GM12878 (cell line): Measurements from ENCODE around the gene LOXL4.

Experiments
- CHD2 ChIP-seq: IDR thresholded peaks from 2 replicates; pipeline ENCODE4 v1.6.1; 2011; ENCODE audit warnings: low read depth, low read length, improper control_type of control experiment, borderline replicate concordance
- CTCF ChIP-seq, 3 experiments: IDR thresholded peaks in 2 of 3; conservative IDR thresholded peaks in 1 of 3; 2 replicates each; pipeline ENCODE4 v1.5.1; 2011; ENCODE audit warnings: low read depth in 3 of 3, low read length in 3 of 3, mild to moderate bottlenecking in 3 of 3, control low read depth in 2 of 3, moderate library complexity in 2 of 3, inconsistent platforms in 1 of 3, mixed read lengths in 1 of 3; ENCODE audit not compliant: control insufficient read depth in 2 of 3, insufficient read depth in 1 of 3; ENCODE audit errors: extremely low read depth in 1 of 3
- JUND ChIP-seq: IDR thresholded peaks from 2 replicates; pipeline ENCODE4 v1.6.1; 2012; ENCODE audit warnings: low read depth, mild to moderate bottlenecking, low read length, improper control_type of control experiment, moderate library complexity
- POU2F2 ChIP-seq: IDR thresholded peaks from 3 replicates; pipeline ENCODE4 v1.6.1; 2011; ENCODE audit warnings: low read depth, mild to moderate bottlenecking, low read length, borderline replicate concordance
- ZNF687 ChIP-seq: fragments of 450-650 bp; IDR thresholded peaks from 2 replicates; pipeline ENCODE4 v1.6.1; 2017; ENCODE audit warnings: mild to moderate bottlenecking, moderate library complexity

- TF ChIP-seq JUND (no peak), CTCF (IDR thresholded peaks at IDR 0.05 in 2 of 3, conservative IDR thresholded peaks at IDR 0.05 in 1 of 3; ENCODE audit: control insufficient read depth in 2 of 3, extremely low read depth in 1 of 3, insufficient read depth in 1 of 3, low read depth in 3 of 3, low read length in 3 of 3) (no peak), ZNF687 (no peak), POU2F2 (no peak), CHD2 (no peak)
Measured at GRCh38 chr10:98244141-98244540, 23.9 kb downstream of the LOXL4 start.
